Suprapubic skin (tissue), 4 donors: ENCODE results near the gene TCF7L2.

ENCODE experiments used
- CTCF ChIP-seq, 2 donors: fragments of 200-600 bp in 1 of 2; fragments of 450-650 bp in 1 of 2; sonication (generic) in 1 of 2; IDR thresholded peaks; one replicate each; pipeline ENCODE4 v1.5.1; 2016 to 2019; ENCODE audit warnings: antibody characterized with exemption in 2 of 2, mild to moderate bottlenecking in 1 of 2, moderate library complexity in 1 of 2
- POLR2A ChIP-seq, 2 donors: fragments of 450-650 bp; IDR thresholded peaks; one replicate each; pipeline ENCODE4 v1.6.1; 2017; ENCODE audit warnings: antibody characterized with exemption in 2 of 2, mild to moderate bottlenecking in 2 of 2, moderate library complexity in 2 of 2
- POLR2AphosphoS5 ChIP-seq, 3 donors: sonication (generic); formaldehyde crosslinking; IDR thresholded peaks; one replicate each; pipeline ENCODE4 v1.6.1; 2017; ENCODE audit warnings: antibody characterized with exemption in 3 of 3

- no peak for TF ChIP-seq CTCF (IDR thresholded peaks at IDR 0.05)
- no peak for TF ChIP-seq POLR2A (IDR thresholded peaks at IDR 0.05)
- no peak for TF ChIP-seq POLR2AphosphoS5 (IDR thresholded peaks at IDR 0.05)
Measured at GRCh38 chr10:112983444-112984056, 33.5 kb downstream of the TCF7L2 start.
